Panc1 (cell line): ENCODE measurements around the gene TK2.

Experiments used
- CTCF ChIP-seq: fragments of 450-650 bp; IDR thresholded peaks from 2 replicates; pipeline ENCODE4 v1.5.1; 2017; ENCODE audit warnings: mild to moderate bottlenecking
- POLR2AphosphoS5 ChIP-seq: IDR thresholded peaks from 2 replicates; pipeline ENCODE4 v1.6.1; 2012; ENCODE audit warnings: mild to moderate bottlenecking, low read depth, low read length, moderate library complexity
- REST ChIP-seq, 2 experiments: IDR thresholded peaks; 2 replicates each; pipeline ENCODE4 v1.6.1; 2011 to 2012; ENCODE audit warnings: low read depth in 2 of 2, control low read depth in 1 of 2, low read length in 1 of 2, mild to moderate bottlenecking in 1 of 2, moderate library complexity in 1 of 2; ENCODE audit not compliant: insufficient read depth in 1 of 2

GRCh38 chr16:66536525-66536924, 13.4 kb downstream of the TK2 start:
- no peak for TF ChIP-seq REST (IDR thresholded peaks at IDR 0.05; ENCODE audit: insufficient read depth in 1 of 2, low read depth in 2 of 2, low read length in 1 of 2)
- TF ChIP-seq CTCF = no peak
- TF ChIP-seq POLR2AphosphoS5 = no peak
